C4-2B (cell line): ENCODE results near the gene RET.

Source experiments
- CTCF ChIP-seq: fragments of 450-650 bp; conservative IDR thresholded peaks from 2 replicates; pipeline ENCODE4 v1.5.1; 2017; ENCODE audit warnings: mild to moderate bottlenecking
- ZFX ChIP-seq: fragments of 450-650 bp; IDR thresholded peaks from 2 replicates; pipeline ENCODE4 v1.6.1; 2017

- TF ChIP-seq CTCF (no peak), ZFX (no peak)
These were observed 15.5 kb upstream of the RET start for GRCh38 chr10:43061331-43061730.
